Stimulated activated CD8-positive, alpha-beta memory T cell treated with anti-CD3 and anti-CD28 coated beads, Interleukin-7, amount 100 ng/mL, for 4 hours (primary cell): ENCODE measurements around the gene CDO1.

Source experiments
- DNase-seq, 2 donors: peaks; one replicate each; pipeline ENCODE4 v3.0.0-alpha.2; 2020; ENCODE audit warnings: low read depth in 2 of 2

The CDO1 gene

GRCh38 chr5:115785381-115786065, 30.9 kb downstream of the CDO1 start:
- no peak for DNase-seq

GRCh38 chr5:115778417-115778816, 38.0 kb downstream of the CDO1 start:
- DNase-seq = no peak

- no peak for DNase-seq
Measured at GRCh38 chr5:115776989-115777388, 39.5 kb downstream of the CDO1 start.

GRCh38 chr5:115775999-115776398, 40.5 kb downstream of the CDO1 start:
- DNase-seq = no peak

- no peak for DNase-seq
Measured at GRCh38 chr5:115774684-115775083, 41.8 kb downstream of the CDO1 start.

GRCh38 chr5:115772731-115773475, 43.6 kb downstream of the CDO1 start:
- no peak for DNase-seq

GRCh38 chr5:115770466-115770865, 46.0 kb downstream of the CDO1 start:
- DNase-seq = no peak

- no peak for DNase-seq
Measured at GRCh38 chr5:115767424-115767823, 49.0 kb downstream of the CDO1 start.

GRCh38 chr5:115766608-115767007, 49.9 kb downstream of the CDO1 start:
- no peak for DNase-seq

- no peak for DNase-seq
Measured at GRCh38 chr5:115758356-115758755, 58.1 kb downstream of the CDO1 start.

- no peak for DNase-seq
Measured at GRCh38 chr5:115755675-115756074, 60.8 kb downstream of the CDO1 start.
